HepG2 (cell line): ENCODE results near the gene LYZL6. TPM values are rescaled to one million over a fixed set of nuclear protein-coding genes. Genes with fewer than 3 reads are reported as not detected.

Experiments used
- ATAC-seq: fragments of 200-7000 bp; cut with Tn5 transposase; 3 replicates; pipeline ENCODE4 v1.9.1; 2020; ENCODE audit warnings: mild to moderate bottlenecking, moderate library complexity
- BruUV-seq: library from RNA; stranded (reverse); fragments of 400-500 nt; replicated peaks from 2 replicates; lab custom pipeline; 2021; lab: Mats Ljungman, UMichigan
- CTCF ChIA-PET: fragments of 300-600 bp; formaldehyde crosslinking; extraction: SDS; loops from one replicate; lab custom pipeline; 2021; ENCODE audit warnings: low total read pairs, inconsistent platforms, low intra/inter-chr PET ratio; lab: Yijun Ruan, JAX
- POLR2A ChIA-PET: fragments of 350-600 bp; sonication (Branson Sonifier 250); formaldehyde crosslinking; loops from one replicate; lab custom pipeline; 2020; ENCODE audit warnings: antibody characterized with exemption, inconsistent platforms; lab: Yijun Ruan, JAX
- DNase-seq: peaks from one replicate; pipeline ENCODE4 v3.0.0-alpha.2; 2015; ENCODE audit warnings: low spot score
- FAIRE-seq: peaks from 3 replicates; lab custom pipeline; 2011; peaks lifted over from hg19 to GRCh38; lab: Jason Lieb, UNC
- H2AFZ ChIP-seq: one replicate; pipeline ENCODE4 v1.6.1; 2011; ENCODE audit warnings: low read length, inconsistent platforms
- H3K27ac ChIP-seq: fragments of 300-600 bp; 3 replicates; pipeline ENCODE4 v1.8.0; 2011; ENCODE audit warnings: mixed run types, mild to moderate bottlenecking, mixed read lengths, low read length, inconsistent platforms; ENCODE audit not compliant: insufficient read depth; ENCODE audit errors: extremely low read length
- H3K27me3 ChIP-seq, 2 experiments: fragments of 200-600 bp in 1 of 2; 2 replicates in 1 of 2; 3 replicates in 1 of 2; pipeline versions ENCODE4 v1.6.0 to v1.8.0; 2011; ENCODE audit warnings: low read length in 2 of 2, mild to moderate bottlenecking in 2 of 2, moderate library complexity in 2 of 2, inconsistent platforms in 1 of 2; ENCODE audit not compliant: insufficient read depth in 2 of 2, control insufficient read depth in 1 of 2
- H3K36me3 ChIP-seq, 2 experiments: fragments of 200-600 bp in 1 of 2; replicated peaks in 1 of 2; 2 replicates in 1 of 2; 3 replicates in 1 of 2; pipeline versions ENCODE4 v1.5.1 to v1.8.0; 2011; ENCODE audit warnings: low read length in 2 of 2, inconsistent platforms in 1 of 2; ENCODE audit not compliant: insufficient read depth in 2 of 2, control insufficient read depth in 1 of 2
- H3K4me1 ChIP-seq: 2 replicates; pipeline ENCODE4 v1.5.1; 2012; ENCODE audit warnings: low read length, inconsistent platforms; ENCODE audit not compliant: insufficient read depth
- H3K4me2 ChIP-seq: 2 replicates; pipeline ENCODE4 v1.6.0; 2011; ENCODE audit warnings: low read depth, low read length, inconsistent platforms
- H3K4me3 ChIP-seq, 3 experiments: fragments of 200-600 bp in 1 of 3; sonication (generic), shearing (Covaris generic) in 1 of 3; replicated peaks in 1 of 3; 2 replicates each; pipeline ENCODE4 v1.5.1; 2011 to 2016; ENCODE audit warnings: low read length in 3 of 3, inconsistent platforms in 2 of 3, low read depth in 2 of 3, mild to moderate bottlenecking in 2 of 3, control low read depth in 1 of 3, mixed read lengths in 1 of 3; ENCODE audit not compliant: insufficient read depth in 1 of 3
- H3K79me2 ChIP-seq: one replicate; pipeline ENCODE4 v1.6.1; 2011; ENCODE audit warnings: low read length, inconsistent platforms; ENCODE audit not compliant: insufficient read depth
- H3K9ac ChIP-seq: 2 replicates; pipeline ENCODE4 v1.6.0; 2011; ENCODE audit warnings: mild to moderate bottlenecking, low read depth, low read length, inconsistent platforms; ENCODE audit not compliant: insufficient read depth
- H3K9me3 ChIP-seq: 2 replicates; pipeline ENCODE4 v1.5.1; 2012; ENCODE audit warnings: mild to moderate bottlenecking, low read length
- H4K20me1 ChIP-seq: 2 replicates; pipeline ENCODE4 v1.6.0; 2011; ENCODE audit warnings: inconsistent platforms, mild to moderate bottlenecking, low read length, moderate library complexity; ENCODE audit not compliant: insufficient read depth
- AKAP8 ChIP-seq: sonication (generic); formaldehyde crosslinking; IDR thresholded peaks from 2 replicates; pipeline ENCODE4 v1.5.1; 2020; ENCODE audit warnings: mild to moderate bottlenecking, missing genetic modification reagents
- CCAR2 ChIP-seq: fragments of 200-400 bp; formaldehyde crosslinking; optimal IDR thresholded peaks from 2 replicates; pipeline ENCODE3; 2018; ENCODE audit warnings: low read depth, mild to moderate bottlenecking, low read length, moderate library complexity
- PHB2 ChIP-seq: fragments of 450-650 bp; IDR thresholded peaks from 2 replicates; pipeline ENCODE4 v1.6.1; 2018; ENCODE audit not compliant: partially characterized antibody
- PHF5A ChIP-seq: IDR thresholded peaks from one replicate; pipeline ENCODE4 v1.6.1; 2018; ENCODE audit warnings: low read depth, missing genetic modification reagents; ENCODE audit not compliant: unreplicated experiment
- SMAD1 ChIP-seq: sonication (generic); formaldehyde crosslinking; IDR thresholded peaks from 2 replicates; pipeline ENCODE4 v1.4.0; 2020; ENCODE audit warnings: missing genetic modification reagents, low read depth, mild to moderate bottlenecking, borderline replicate concordance
- THYN1 ChIP-seq: sonication (generic); formaldehyde crosslinking; IDR thresholded peaks from 2 replicates; pipeline ENCODE4 v1.8.1; 2023; ENCODE audit warnings: low read depth, mild to moderate bottlenecking, moderate library complexity, missing genetic modification reagents, borderline replicate concordance
- TOPORS ChIP-seq: sonication (generic); formaldehyde crosslinking; IDR thresholded peaks from 2 replicates; pipeline ENCODE4 v1.8.0; 2023; ENCODE audit warnings: mild to moderate bottlenecking, missing genetic modification reagents
- ZBTB42 ChIP-seq: sonication (generic); formaldehyde crosslinking; IDR thresholded peaks from 2 replicates; pipeline ENCODE4 v1.5.0; 2020; ENCODE audit warnings: mild to moderate bottlenecking, missing genetic modification reagents
- ZNF616 ChIP-seq: sonication (generic); formaldehyde crosslinking; IDR thresholded peaks from 2 replicates; pipeline ENCODE4 v1.5.0; 2020; ENCODE audit warnings: low read depth, mild to moderate bottlenecking, missing genetic modification reagents
- ZNF7 ChIP-seq: IDR thresholded peaks from 2 replicates; pipeline ENCODE4 v1.6.1; 2016; ENCODE audit warnings: missing biosample characterization, missing genetic modification reagents
- ZNF740 ChIP-seq: sonication (generic); formaldehyde crosslinking; IDR thresholded peaks from 2 replicates; pipeline ENCODE4 v1.4.0; 2020; ENCODE audit warnings: missing genetic modification reagents
- ZSCAN9 ChIP-seq: IDR thresholded peaks from 2 replicates; pipeline ENCODE4 v1.6.1; 2016; ENCODE audit warnings: borderline replicate concordance
- WGBS: methylation state at CpG from one replicate; pipeline ENCODE4 v1.1.6; 2017; ENCODE audit warnings: low lambda C conversion rate; 5-methylcytosine and 5-hydroxymethylcytosine counted together
- in situ Hi-C: cut with HindIII; loops from 2 replicates; pipeline ENCODE4 v1.10.0; 2017; ENCODE audit warnings: low pct_unique_long_range_greater_than_20kb; ENCODE audit not compliant: extremely low pct_ligation_motif_present
- intact Hi-C: fragments of 100-400 bp; cut with micrococcal nuclease; formaldehyde crosslinking; loops from one replicate; pipeline ENCODE4 v1.10.0; 2022; ENCODE audit not compliant: unreplicated experiment
- polyA plus RNA-seq, 8 experiments: library from polyadenylated mRNA; depleted of rRNA in 3 of 8; stranded (reverse) in 7 of 8; unstranded in 1 of 8; fragments of >200 nt; fragmentation: Illumina TruSeq in 4 of 8; extraction: Trizol in 4 of 8; gene quantifications; 2 replicates each; pipeline versions ENCODE4 v1.2.1 to v1.2.3, GENCODE V29; 2011 to 2016; ENCODE audit warnings: low read depth in 4 of 8, missing spikeins in 1 of 8, mixed read lengths in 1 of 8; ENCODE audit not compliant: insufficient read depth in 1 of 8
- total RNA-seq, 5 experiments: library from RNA; depleted of rRNA; stranded (reverse); fragments of >200 nt; fragmentation: Illumina TruSeq; extraction: Trizol; gene quantifications; 2 replicates each; pipeline ENCODE4 v1.2.3, GENCODE V29; 2016; ENCODE audit warnings: low read depth in 1 of 5
- TF ChIP-seq, protein P1 (sequence below): sonication (generic); formaldehyde crosslinking; IDR thresholded peaks from 2 replicates; pipeline ENCODE4 v1.4.0; 2020; ENCODE audit warnings: mild to moderate bottlenecking, missing genetic modification reagents

Gene LYZL6
- total and polyA plus RNA-seq, 2 of the 13 experiments (the other 11 are each of a cell fraction or from before 2014, with no cell fraction given) = not detected

DNA sequence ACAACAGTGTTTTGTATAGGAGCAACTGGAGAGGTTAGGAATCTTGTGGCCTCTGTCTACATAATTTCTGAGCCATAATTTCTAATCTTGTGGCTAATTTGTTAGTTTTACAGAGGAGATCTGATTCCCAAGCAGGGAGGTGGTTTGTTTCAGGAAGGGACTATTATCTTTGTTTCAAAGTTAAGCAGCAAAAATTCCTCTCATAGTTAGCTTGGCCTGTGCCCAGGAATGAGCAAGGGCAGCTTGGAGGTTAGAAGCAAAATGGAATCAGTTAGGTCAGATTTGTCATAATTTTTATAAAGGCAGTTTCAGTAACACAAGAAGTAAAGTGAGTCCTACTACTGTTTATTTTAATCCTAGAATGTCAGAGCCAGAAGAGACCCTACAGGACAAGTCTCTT is 10.9 kb downstream of the LYZL6 start (continued):
- TF ChIP-seq, protein P1, sequence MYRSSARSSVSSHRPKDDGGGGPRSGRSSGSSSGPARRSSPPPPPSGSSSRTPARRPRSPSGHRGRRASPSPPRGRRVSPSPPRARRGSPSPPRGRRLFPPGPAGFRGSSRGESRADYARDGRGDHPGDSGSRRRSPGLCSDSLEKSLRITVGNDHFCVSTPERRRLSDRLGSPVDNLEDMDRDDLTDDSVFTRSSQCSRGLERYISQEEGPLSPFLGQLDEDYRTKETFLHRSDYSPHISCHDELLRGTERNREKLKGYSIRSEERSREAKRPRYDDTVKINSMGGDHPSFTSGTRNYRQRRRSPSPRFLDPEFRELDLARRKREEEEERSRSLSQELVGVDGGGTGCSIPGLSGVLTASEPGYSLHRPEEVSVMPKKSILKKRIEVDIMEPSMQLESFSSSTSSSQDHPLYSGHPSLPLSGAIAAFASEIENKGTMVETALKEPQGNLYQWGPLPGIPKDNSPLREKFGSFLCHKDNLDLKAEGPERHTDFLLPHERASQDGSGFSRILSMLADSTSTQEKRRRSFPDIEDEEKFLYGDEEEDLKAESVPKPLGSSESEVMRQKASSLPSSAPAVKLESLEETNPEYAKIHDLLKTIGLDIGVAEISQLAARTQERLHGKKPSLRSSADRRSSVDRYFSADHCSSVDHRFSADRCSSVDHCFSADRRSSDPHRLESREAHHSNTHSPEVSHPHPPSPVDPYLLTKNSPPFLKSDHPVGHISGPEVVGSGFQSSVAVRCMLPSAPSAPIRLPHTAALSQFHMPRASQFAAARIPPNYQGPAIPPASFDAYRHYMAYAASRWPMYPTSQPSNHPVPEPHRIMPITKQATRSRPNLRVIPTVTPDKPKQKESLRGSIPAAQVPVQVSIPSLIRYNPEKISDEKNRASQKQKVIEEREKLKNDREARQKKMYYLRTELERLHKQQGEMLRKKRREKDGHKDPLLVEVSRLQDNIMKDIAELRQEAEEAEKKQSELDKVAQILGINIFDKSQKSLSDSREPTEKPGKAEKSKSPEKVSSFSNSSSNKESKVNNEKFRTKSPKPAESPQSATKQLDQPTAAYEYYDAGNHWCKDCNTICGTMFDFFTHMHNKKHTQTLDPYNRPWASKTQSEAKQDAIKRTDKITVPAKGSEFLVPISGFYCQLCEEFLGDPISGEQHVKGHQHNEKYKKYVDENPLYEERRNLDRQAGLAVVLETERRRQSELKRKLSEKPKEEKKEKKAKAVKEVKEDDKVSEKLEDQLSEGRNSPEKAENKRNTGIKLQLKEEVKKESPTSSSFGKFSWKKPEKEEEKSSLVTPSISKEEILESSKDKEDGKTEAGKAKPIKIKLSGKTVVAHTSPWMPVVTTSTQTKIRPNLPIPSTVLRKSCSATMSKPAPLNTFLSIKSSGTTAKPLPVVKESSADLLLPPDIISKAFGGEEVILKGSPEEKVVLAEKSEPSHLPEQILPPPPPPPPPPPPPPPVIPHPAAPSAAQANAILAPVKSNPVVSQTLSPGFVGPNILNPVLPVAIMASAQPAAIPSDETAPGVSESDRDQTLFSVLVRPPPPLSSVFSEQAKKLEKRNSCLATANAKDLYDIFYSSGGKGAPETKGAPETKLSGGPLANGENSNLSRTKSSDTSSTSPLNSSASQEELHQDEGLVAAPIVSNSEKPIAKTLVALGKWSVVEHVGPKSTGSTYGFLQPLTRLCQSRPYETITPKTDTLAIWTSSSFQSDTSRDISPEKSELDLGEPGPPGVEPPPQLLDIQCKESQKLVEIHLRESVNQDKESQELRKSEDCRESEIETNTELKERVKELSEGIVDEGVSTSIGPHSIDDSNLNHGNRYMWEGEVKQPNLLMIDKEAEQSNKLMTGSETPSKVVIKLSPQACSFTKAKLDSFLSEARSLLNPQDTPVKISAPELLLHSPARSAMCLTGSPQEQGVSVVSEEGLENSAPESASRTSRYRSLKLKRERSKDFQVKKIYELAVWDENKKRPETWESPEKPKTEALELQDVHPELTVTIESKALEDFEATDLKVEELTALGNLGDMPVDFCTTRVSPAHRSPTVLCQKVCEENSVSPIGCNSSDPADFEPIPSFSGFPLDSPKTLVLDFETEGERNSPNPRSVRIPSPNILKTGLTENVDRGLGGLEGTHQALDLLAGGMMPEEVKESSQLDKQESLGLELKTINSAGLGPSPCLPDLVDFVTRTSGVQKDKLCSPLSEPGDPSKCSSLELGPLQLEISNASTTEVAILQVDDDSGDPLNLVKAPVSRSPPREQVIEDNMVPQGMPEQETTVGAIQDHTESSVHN (CRISPR knock-in tag) = no peak
- TF ChIP-seq, all 625 proteins: peak for 0

GRCh38 chr17:35931794-35932425 is 11.6 kb downstream of the LYZL6 start:
- ChIA-PET POLR2A (no interaction called here), CTCF (no interaction called here)
- H4K20me1 ChIP-seq = no peaks in the 10 kb centered on the region
- no peak for TF ChIP-seq TOPORS (CRISPR knock-in tag)
- no peak for TF ChIP-seq PHF5A (CRISPR knock-in tag)
- no peak for TF ChIP-seq ZNF616 (CRISPR knock-in tag)
- TF ChIP-seq ZSCAN9 = no peak
- no peak for TF ChIP-seq ZBTB42
- TF ChIP-seq PHB2 = no peak
- no peak for TF ChIP-seq AKAP8
- no peak for TF ChIP-seq THYN1
- TF ChIP-seq CCAR2 = no peak
- no peak for TF ChIP-seq ZNF7
- TF ChIP-seq ZNF740 (CRISPR knock-in tag) = no peak
- TF ChIP-seq SMAD1 = no peak
- H3K27me3 ChIP-seq = peaks cover 0 to 6% of the 10 kb centered on the region in 2 experiments; a peak in 1 of 5 replicates
- in situ Hi-C loops = no loop called here
- H3K27ac ChIP-seq = no peak overlapping the region
- intact Hi-C loops = no loop called here
- FAIRE-seq (no peak), ATAC-seq (no peak), DNase-seq (no peak)
- no peaks in the 10 kb centered on the region for H3K36me3 ChIP-seq
- 44% methylated on average over 5 of the region's 6 CpGs for WGBS
- H3K4me2 ChIP-seq = no peak overlapping the region
- H3K9me3 ChIP-seq = no peaks in the 10 kb centered on the region
- no peak overlapping the region for H3K9ac ChIP-seq
- H3K4me1 ChIP-seq = no peaks in the 10 kb centered on the region
- H2AFZ ChIP-seq = no peak overlapping the region
- H3K4me3 ChIP-seq = no peak overlapping the region
- no TSS peak for BruUV-seq
- H3K79me2 ChIP-seq = no peaks in the 10 kb centered on the region
